Breast epithelium (tissue), 4 donors: ENCODE results near the gene EXO1. TPM values are rescaled to one million over a fixed set of nuclear protein-coding genes. Genes with fewer than 3 reads are reported as not detected.

ENCODE experiments used
- DNase-seq, 2 donors: peaks; one replicate each; pipeline ENCODE4 v3.0.0-alpha.2; 2019; ENCODE audit warnings: low spot score in 2 of 2
- H3K27ac ChIP-seq, 2 donors: fragments of 200-600 bp; sonication (generic) in 1 of 2; one replicate each; pipeline ENCODE4 v1.5.1; 2016 to 2019; ENCODE audit warnings: mild to moderate bottlenecking in 1 of 2
- H3K27me3 ChIP-seq, 2 donors: fragments of 200-600 bp; sonication (generic) in 1 of 2; one replicate each; pipeline versions ENCODE4 v1.5.1 to v1.6.0; 2017 to 2019; ENCODE audit warnings: control low read depth in 1 of 2, mild to moderate bottlenecking in 1 of 2
- H3K36me3 ChIP-seq: fragments of 200-600 bp; one replicate; pipeline ENCODE4 v1.5.1; 2019
- H3K4me1 ChIP-seq, 2 donors: fragments of 200-600 bp; sonication (generic); one replicate each; pipeline ENCODE4 v1.5.1; 2016 to 2019; ENCODE audit warnings: control low read depth in 1 of 2
- H3K4me3 ChIP-seq, 3 donors: fragments of 200-600 bp; sonication (generic); 1 replicate in 2 of 3; 2 replicates in 1 of 3; pipeline ENCODE4 v1.5.1; 2016 to 2019; ENCODE audit warnings: mild to moderate bottlenecking in 3 of 3, moderate library complexity in 2 of 3
- H3K9me3 ChIP-seq, 2 donors: fragments of 200-600 bp; sonication (generic) in 1 of 2; one replicate each; pipeline ENCODE4 v1.5.1; 2016 to 2019; ENCODE audit warnings: control low read depth in 1 of 2
- POLR2A ChIP-seq: fragments of 450-650 bp; IDR thresholded peaks from one replicate; pipeline ENCODE4 v1.6.1; 2016; ENCODE audit warnings: antibody characterized with exemption, mild to moderate bottlenecking, moderate library complexity
- POLR2AphosphoS5 ChIP-seq, 3 donors: sonication (generic); formaldehyde crosslinking; IDR thresholded peaks; one replicate each; pipeline ENCODE4 v1.6.1; 2017; ENCODE audit warnings: antibody characterized with exemption in 3 of 3
- intact Hi-C: fragments of 100-400 bp; cut with DNase I; formaldehyde crosslinking; loops from one replicate; pipeline ENCODE4 v1.15.1; 2023; ENCODE audit warnings: low total_unique reads
- total RNA-seq, 3 donors: library from RNA; depleted of rRNA; stranded (reverse); fragments of >200 nt; gene quantifications; one replicate each; pipeline ENCODE4 v1.1.0, GENCODE V29; 2016
- TF ChIP-seq, protein P1 (sequence below), 3 donors: fragments of 450-650 bp; IDR thresholded peaks; one replicate each; pipeline ENCODE4 v1.5.1; 2016 to 2017; ENCODE audit warnings: antibody characterized with exemption in 3 of 3, mild to moderate bottlenecking in 3 of 3, moderate library complexity in 3 of 3

Gene EXO1
- total RNA-seq, 3 donors from 2014 or later: 0.16 TPM; not detected in 2

- Histone ChIP-seq H3K4me1 (no peaks in the 10 kb centered on the region), H3K27ac (no peak overlapping the region), H3K4me3 (no peak overlapping the region), H3K27me3 (no peaks in the 10 kb centered on the region), H3K36me3 (no peaks in the 10 kb centered on the region), H3K9me3 (no peaks in the 10 kb centered on the region)
- no peak for DNase-seq
- intact Hi-C loops: no loop called here
- TF ChIP-seq POLR2AphosphoS5 (IDR thresholded peaks at IDR 0.05): no peak
- no peak for TF ChIP-seq POLR2A
- TF ChIP-seq, protein P1, sequence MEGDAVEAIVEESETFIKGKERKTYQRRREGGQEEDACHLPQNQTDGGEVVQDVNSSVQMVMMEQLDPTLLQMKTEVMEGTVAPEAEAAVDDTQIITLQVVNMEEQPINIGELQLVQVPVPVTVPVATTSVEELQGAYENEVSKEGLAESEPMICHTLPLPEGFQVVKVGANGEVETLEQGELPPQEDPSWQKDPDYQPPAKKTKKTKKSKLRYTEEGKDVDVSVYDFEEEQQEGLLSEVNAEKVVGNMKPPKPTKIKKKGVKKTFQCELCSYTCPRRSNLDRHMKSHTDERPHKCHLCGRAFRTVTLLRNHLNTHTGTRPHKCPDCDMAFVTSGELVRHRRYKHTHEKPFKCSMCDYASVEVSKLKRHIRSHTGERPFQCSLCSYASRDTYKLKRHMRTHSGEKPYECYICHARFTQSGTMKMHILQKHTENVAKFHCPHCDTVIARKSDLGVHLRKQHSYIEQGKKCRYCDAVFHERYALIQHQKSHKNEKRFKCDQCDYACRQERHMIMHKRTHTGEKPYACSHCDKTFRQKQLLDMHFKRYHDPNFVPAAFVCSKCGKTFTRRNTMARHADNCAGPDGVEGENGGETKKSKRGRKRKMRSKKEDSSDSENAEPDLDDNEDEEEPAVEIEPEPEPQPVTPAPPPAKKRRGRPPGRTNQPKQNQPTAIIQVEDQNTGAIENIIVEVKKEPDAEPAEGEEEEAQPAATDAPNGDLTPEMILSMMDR (IDR thresholded peaks at IDR 0.05): no peak
Observed at GRCh38 chr1:241857131-241857530, 9.1 kb downstream of the EXO1 start.

DNA sequence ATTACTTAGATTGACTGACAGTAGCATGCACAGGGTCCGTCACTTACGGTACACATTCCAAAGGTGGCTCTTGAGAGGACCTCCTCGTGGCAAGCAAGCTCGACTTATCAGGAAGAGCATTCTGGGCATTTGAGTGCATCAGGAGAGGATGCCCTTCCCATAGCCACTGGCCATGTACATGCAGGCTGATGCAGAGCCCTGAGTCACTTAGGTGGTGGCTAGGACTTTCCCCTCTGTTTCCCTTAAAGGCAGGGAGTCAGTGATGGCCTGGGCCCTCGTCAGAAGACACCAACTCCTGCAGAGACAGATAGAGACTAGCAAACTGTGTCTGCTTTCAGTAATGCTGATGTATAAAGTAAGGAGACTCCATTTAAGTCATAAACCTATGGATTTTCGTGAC lies 12.9 kb downstream of the EXO1 start:
- TF ChIP-seq POLR2AphosphoS5 (IDR thresholded peaks at IDR 0.05) (no peak), POLR2A (no peak)
- intact Hi-C loops: no loop called here
- Histone ChIP-seq H3K4me3 (no peak overlapping the region), H3K9me3 (no peaks in the 10 kb centered on the region), H3K27me3 (no peaks in the 10 kb centered on the region), H3K4me1 (no peaks in the 10 kb centered on the region), H3K36me3 (no peaks in the 10 kb centered on the region), H3K27ac (no peak overlapping the region)
- DNase-seq: no peak

- Histone ChIP-seq H3K36me3 (no peaks in the 10 kb centered on the region), H3K27me3 (no peaks in the 10 kb centered on the region), H3K4me1 (no peaks in the 10 kb centered on the region), H3K27ac (no peak overlapping the region), H3K4me3 (no peak overlapping the region), H3K9me3 (no peaks in the 10 kb centered on the region)
- TF ChIP-seq, protein P1 (IDR thresholded peaks at IDR 0.05): no peak
- TF ChIP-seq POLR2AphosphoS5 (IDR thresholded peaks at IDR 0.05) (no peak), POLR2A (no peak)
- no peak for DNase-seq
- intact Hi-C loops: loop anchor here (5.0 kb wide), 1 partner anchor 852 kb away; no protein-coding TSS in a partner anchor
Observed at GRCh38 chr1:241869022-241869421, 21.0 kb downstream of the EXO1 start.

- H3K27ac ChIP-seq: no peak overlapping the region
- H3K36me3 ChIP-seq: no peaks in the 10 kb centered on the region
- H3K9me3 ChIP-seq: no peaks in the 10 kb centered on the region
- intact Hi-C loops: no loop called here
- TF ChIP-seq POLR2AphosphoS5 (IDR thresholded peaks at IDR 0.05) (no peak), POLR2A (no peak)
- TF ChIP-seq, protein P1 (IDR thresholded peaks at IDR 0.05): no peak
- H3K27me3 ChIP-seq: no peaks in the 10 kb centered on the region
- DNase-seq: no peak
- no peak overlapping the region for H3K4me3 ChIP-seq
- no peaks in the 10 kb centered on the region for H3K4me1 ChIP-seq
Observed at GRCh38 chr1:241870336-241870735, 22.3 kb downstream of the EXO1 start.

DNA sequence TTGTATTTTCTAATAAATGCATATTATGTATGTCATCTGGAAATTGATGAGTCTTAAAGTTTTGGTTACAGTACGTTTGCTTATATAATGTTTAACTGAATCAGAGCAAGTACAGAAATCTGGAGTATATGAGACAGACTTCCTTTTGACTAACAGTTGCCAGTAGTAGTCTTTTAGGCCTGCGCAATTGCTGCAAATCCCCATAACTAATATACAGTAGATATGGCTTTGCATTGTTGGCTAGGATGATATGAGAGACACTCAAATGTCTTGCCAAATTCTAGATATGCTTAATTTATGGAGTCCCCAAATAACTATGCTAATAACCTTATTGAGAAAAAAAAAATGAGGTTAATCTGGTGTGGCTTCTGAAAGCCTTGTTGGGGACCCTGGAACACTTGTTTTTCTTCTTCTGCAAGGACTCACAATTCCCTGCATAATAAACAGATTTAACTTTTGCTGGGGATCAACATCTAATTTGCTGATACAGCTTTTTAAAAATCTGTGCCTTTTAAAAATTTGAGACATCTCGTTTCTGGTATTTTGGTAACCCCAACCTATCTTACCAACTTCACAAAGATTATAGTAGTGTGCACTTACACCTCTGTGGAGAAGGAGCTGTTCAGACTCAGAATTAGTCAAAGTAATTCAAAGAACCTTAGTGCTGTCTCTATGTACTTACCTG lies 22.9 kb downstream of the EXO1 start:
- no peak for DNase-seq
- TF ChIP-seq, protein P1 (IDR thresholded peaks at IDR 0.05): no peak
- TF ChIP-seq POLR2AphosphoS5 (IDR thresholded peaks at IDR 0.05): no peak
- TF ChIP-seq POLR2A: no peak
- no peak overlapping the region for H3K27ac ChIP-seq
- no peaks in the 10 kb centered on the region for H3K4me1 ChIP-seq
- intact Hi-C loops: no loop called here
- no peaks in the 10 kb centered on the region for H3K9me3 ChIP-seq
- no peak overlapping the region for H3K4me3 ChIP-seq
- no peaks in the 10 kb centered on the region for H3K27me3 ChIP-seq
- no peaks in the 10 kb centered on the region for H3K36me3 ChIP-seq
